HepG2 (cell line): ENCODE results near the gene SPEM2. TPM values are rescaled to one million over a fixed set of nuclear protein-coding genes. Genes with fewer than 3 reads are reported as not detected.

Experiments used
- ATAC-seq: fragments of 200-7000 bp; cut with Tn5 transposase; 3 replicates; pipeline ENCODE4 v1.9.1; 2020; ENCODE audit warnings: mild to moderate bottlenecking, moderate library complexity
- BruUV-seq: library from RNA; stranded (reverse); fragments of 400-500 nt; replicated peaks from 2 replicates; lab custom pipeline; 2021; lab: Mats Ljungman, UMichigan
- CTCF ChIA-PET: fragments of 300-600 bp; formaldehyde crosslinking; extraction: SDS; loops from one replicate; lab custom pipeline; 2021; ENCODE audit warnings: low total read pairs, inconsistent platforms, low intra/inter-chr PET ratio; lab: Yijun Ruan, JAX
- POLR2A ChIA-PET: fragments of 350-600 bp; sonication (Branson Sonifier 250); formaldehyde crosslinking; loops from one replicate; lab custom pipeline; 2020; ENCODE audit warnings: antibody characterized with exemption, inconsistent platforms; lab: Yijun Ruan, JAX
- DNase-seq: peaks from one replicate; pipeline ENCODE4 v3.0.0-alpha.2; 2015; ENCODE audit warnings: low spot score
- FAIRE-seq: peaks from 3 replicates; lab custom pipeline; 2011; peaks lifted over from hg19 to GRCh38; lab: Jason Lieb, UNC
- H2AFZ ChIP-seq: one replicate; pipeline ENCODE4 v1.6.1; 2011; ENCODE audit warnings: low read length, inconsistent platforms
- H3K27ac ChIP-seq: fragments of 300-600 bp; 3 replicates; pipeline ENCODE4 v1.8.0; 2011; ENCODE audit warnings: mixed run types, mild to moderate bottlenecking, mixed read lengths, low read length, inconsistent platforms; ENCODE audit not compliant: insufficient read depth; ENCODE audit errors: extremely low read length
- H3K27me3 ChIP-seq, 2 experiments: fragments of 200-600 bp in 1 of 2; 2 replicates in 1 of 2; 3 replicates in 1 of 2; pipeline versions ENCODE4 v1.6.0 to v1.8.0; 2011; ENCODE audit warnings: low read length in 2 of 2, mild to moderate bottlenecking in 2 of 2, moderate library complexity in 2 of 2, inconsistent platforms in 1 of 2; ENCODE audit not compliant: insufficient read depth in 2 of 2, control insufficient read depth in 1 of 2
- H3K36me3 ChIP-seq, 2 experiments: fragments of 200-600 bp in 1 of 2; replicated peaks in 1 of 2; 2 replicates in 1 of 2; 3 replicates in 1 of 2; pipeline versions ENCODE4 v1.5.1 to v1.8.0; 2011; ENCODE audit warnings: low read length in 2 of 2, inconsistent platforms in 1 of 2; ENCODE audit not compliant: insufficient read depth in 2 of 2, control insufficient read depth in 1 of 2
- H3K4me1 ChIP-seq: 2 replicates; pipeline ENCODE4 v1.5.1; 2012; ENCODE audit warnings: low read length, inconsistent platforms; ENCODE audit not compliant: insufficient read depth
- H3K4me2 ChIP-seq: 2 replicates; pipeline ENCODE4 v1.6.0; 2011; ENCODE audit warnings: low read depth, low read length, inconsistent platforms
- H3K4me3 ChIP-seq, 3 experiments: fragments of 200-600 bp in 1 of 3; sonication (generic), shearing (Covaris generic) in 1 of 3; replicated peaks in 1 of 3; 2 replicates each; pipeline ENCODE4 v1.5.1; 2011 to 2016; ENCODE audit warnings: low read length in 3 of 3, inconsistent platforms in 2 of 3, low read depth in 2 of 3, mild to moderate bottlenecking in 2 of 3, control low read depth in 1 of 3, mixed read lengths in 1 of 3; ENCODE audit not compliant: insufficient read depth in 1 of 3
- H3K79me2 ChIP-seq: one replicate; pipeline ENCODE4 v1.6.1; 2011; ENCODE audit warnings: low read length, inconsistent platforms; ENCODE audit not compliant: insufficient read depth
- H3K9ac ChIP-seq: 2 replicates; pipeline ENCODE4 v1.6.0; 2011; ENCODE audit warnings: mild to moderate bottlenecking, low read depth, low read length, inconsistent platforms; ENCODE audit not compliant: insufficient read depth
- H3K9me3 ChIP-seq: 2 replicates; pipeline ENCODE4 v1.5.1; 2012; ENCODE audit warnings: mild to moderate bottlenecking, low read length
- H4K20me1 ChIP-seq: 2 replicates; pipeline ENCODE4 v1.6.0; 2011; ENCODE audit warnings: inconsistent platforms, mild to moderate bottlenecking, low read length, moderate library complexity; ENCODE audit not compliant: insufficient read depth
- CBX1 ChIP-seq: IDR thresholded peaks from one replicate; pipeline ENCODE4 v1.6.1; 2016; ENCODE audit warnings: antibody characterized with exemption, low read depth
- DNMT1 ChIP-seq: sonication (generic); formaldehyde crosslinking; IDR thresholded peaks from 2 replicates; pipeline ENCODE4 v1.5.1; 2020; ENCODE audit warnings: mild to moderate bottlenecking, missing genetic modification reagents
- GATAD1 ChIP-seq: IDR thresholded peaks from 2 replicates; pipeline ENCODE4 v1.6.1; 2016; ENCODE audit warnings: missing genetic modification reagents, missing compliant biosample characterization
- KDM4B ChIP-seq: sonication (generic); formaldehyde crosslinking; IDR thresholded peaks from 2 replicates; pipeline ENCODE4 v1.4.0; 2020; ENCODE audit warnings: missing genetic modification reagents
- MATR3 ChIP-seq: sonication (generic); formaldehyde crosslinking; IDR thresholded peaks from 2 replicates; pipeline ENCODE4 v1.4.0; 2020; ENCODE audit warnings: missing genetic modification reagents
- MIER3 ChIP-seq: IDR thresholded peaks from 2 replicates; pipeline ENCODE4 v1.6.1; 2016; ENCODE audit warnings: missing compliant biosample characterization, borderline replicate concordance
- NFE2L1 ChIP-seq: sonication (generic); formaldehyde crosslinking; IDR thresholded peaks from 2 replicates; pipeline ENCODE4 v1.4.0; 2020; ENCODE audit warnings: missing genetic modification reagents, mild to moderate bottlenecking, borderline replicate concordance
- NR3C1 ChIP-seq: sonication (generic); formaldehyde crosslinking; IDR thresholded peaks from 2 replicates; pipeline ENCODE4 v1.4.0; 2020; ENCODE audit warnings: missing genetic modification reagents
- RFXAP ChIP-seq: sonication (generic); formaldehyde crosslinking; IDR thresholded peaks from 2 replicates; pipeline ENCODE4 v1.4.0; 2020; ENCODE audit warnings: missing genetic modification reagents, borderline replicate concordance
- TRIM24 ChIP-seq: sonication (generic); formaldehyde crosslinking; IDR thresholded peaks from 2 replicates; pipeline ENCODE4 v1.8.0; 2022; ENCODE audit warnings: mild to moderate bottlenecking, missing genetic modification reagents
- ZNF124 ChIP-seq: sonication (generic); formaldehyde crosslinking; IDR thresholded peaks from 2 replicates; pipeline ENCODE4 v1.4.0; 2020; ENCODE audit warnings: missing genetic modification reagents
- ZNF34 ChIP-seq: sonication (generic); formaldehyde crosslinking; IDR thresholded peaks from 2 replicates; pipeline ENCODE4 v1.4.0; 2020; ENCODE audit warnings: mild to moderate bottlenecking, missing genetic modification reagents, borderline replicate concordance
- ZNF501 ChIP-seq: sonication (generic); formaldehyde crosslinking; IDR thresholded peaks from 2 replicates; pipeline ENCODE4 v1.5.1; 2020; ENCODE audit warnings: mild to moderate bottlenecking, moderate library complexity, missing genetic modification reagents
- ZNF607 ChIP-seq: sonication (generic); formaldehyde crosslinking; IDR thresholded peaks from 2 replicates; pipeline ENCODE4 v1.5.1; 2020; ENCODE audit warnings: missing genetic modification reagents, mild to moderate bottlenecking, borderline replicate concordance
- WGBS: methylation state at CpG from one replicate; pipeline ENCODE4 v1.1.6; 2017; ENCODE audit warnings: low lambda C conversion rate; 5-methylcytosine and 5-hydroxymethylcytosine counted together
- in situ Hi-C: cut with HindIII; loops from 2 replicates; pipeline ENCODE4 v1.10.0; 2017; ENCODE audit warnings: low pct_unique_long_range_greater_than_20kb; ENCODE audit not compliant: extremely low pct_ligation_motif_present
- intact Hi-C: fragments of 100-400 bp; cut with micrococcal nuclease; formaldehyde crosslinking; loops from one replicate; pipeline ENCODE4 v1.10.0; 2022; ENCODE audit not compliant: unreplicated experiment
- polyA plus RNA-seq, 8 experiments: library from polyadenylated mRNA; depleted of rRNA in 3 of 8; stranded (reverse) in 7 of 8; unstranded in 1 of 8; fragments of >200 nt; fragmentation: Illumina TruSeq in 4 of 8; extraction: Trizol in 4 of 8; gene quantifications; 2 replicates each; pipeline versions ENCODE4 v1.2.1 to v1.2.3, GENCODE V29; 2011 to 2016; ENCODE audit warnings: low read depth in 4 of 8, missing spikeins in 1 of 8, mixed read lengths in 1 of 8; ENCODE audit not compliant: insufficient read depth in 1 of 8
- total RNA-seq, 5 experiments: library from RNA; depleted of rRNA; stranded (reverse); fragments of >200 nt; fragmentation: Illumina TruSeq; extraction: Trizol; gene quantifications; 2 replicates each; pipeline ENCODE4 v1.2.3, GENCODE V29; 2016; ENCODE audit warnings: low read depth in 1 of 5
- TF ChIP-seq, protein P1 (sequence below): sonication (generic); formaldehyde crosslinking; IDR thresholded peaks from 2 replicates; pipeline ENCODE4 v1.4.0; 2020; ENCODE audit warnings: missing genetic modification reagents
- TF ChIP-seq, protein P2 (sequence below): sonication (generic); formaldehyde crosslinking; IDR thresholded peaks from 2 replicates; pipeline ENCODE4 v1.8.0; 2022; ENCODE audit warnings: missing genetic modification reagents, mild to moderate bottlenecking, moderate library complexity, borderline replicate concordance
- TF ChIP-seq, protein P3 (sequence below): sonication (generic); formaldehyde crosslinking; IDR thresholded peaks from 2 replicates; pipeline ENCODE4 v1.4.0; 2020; ENCODE audit warnings: mild to moderate bottlenecking, low read depth, missing genetic modification reagents

Gene SPEM2
- total and polyA plus RNA-seq, 2 of the 13 experiments (the other 11 are each of a cell fraction or from before 2014, with no cell fraction given) = not detected

DNA sequence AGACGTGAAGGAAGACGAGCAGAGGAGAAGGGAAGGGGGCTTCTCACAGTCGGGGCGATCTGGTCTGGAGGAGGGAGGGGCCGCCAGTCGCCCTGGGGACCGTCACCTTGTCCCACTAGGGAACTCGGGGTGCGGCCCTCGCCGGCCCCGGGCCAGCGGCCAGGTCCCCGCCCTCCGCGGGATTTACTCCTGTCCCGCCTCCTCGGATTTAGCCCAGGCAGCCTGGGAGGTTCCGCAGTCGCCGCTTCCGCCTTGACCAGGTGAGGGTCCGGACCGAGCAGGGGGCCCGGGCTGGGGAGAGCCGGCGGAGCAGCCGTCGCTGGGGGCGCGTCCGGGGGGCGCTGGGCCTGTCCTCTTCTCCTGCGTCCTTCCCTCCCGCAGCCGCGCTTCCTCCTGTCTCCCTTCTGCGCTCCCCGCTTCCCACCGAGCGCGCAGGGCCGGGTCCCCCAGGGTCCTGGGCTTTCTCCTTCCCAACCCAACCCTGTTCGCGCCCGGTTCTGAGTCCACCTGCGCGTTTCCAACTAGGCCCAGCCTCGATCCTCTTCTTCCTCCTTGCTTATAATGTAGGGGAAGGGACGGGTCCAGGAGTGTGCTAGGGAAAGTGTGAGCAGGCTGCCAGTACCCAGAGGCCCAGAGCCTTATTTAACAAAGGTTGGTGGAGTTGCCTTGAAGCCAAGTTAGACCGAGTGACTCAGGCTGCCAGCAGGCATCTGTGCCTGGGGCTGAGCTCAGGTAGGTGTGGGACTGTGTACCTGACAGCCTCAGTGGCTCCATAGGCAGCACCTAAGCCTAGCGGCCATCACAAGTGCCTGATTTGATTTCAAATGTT is 44.3 kb upstream of the SPEM2 start, which contains the start of gene TNK1 (continued):
- TF ChIP-seq RFXAP = no peak
- no peak for TF ChIP-seq ZNF607
- no peak for TF ChIP-seq NFE2L1 (CRISPR knock-in tag)
- TF ChIP-seq ZNF124 (CRISPR knock-in tag) = no peak
- TF ChIP-seq, protein P1, sequence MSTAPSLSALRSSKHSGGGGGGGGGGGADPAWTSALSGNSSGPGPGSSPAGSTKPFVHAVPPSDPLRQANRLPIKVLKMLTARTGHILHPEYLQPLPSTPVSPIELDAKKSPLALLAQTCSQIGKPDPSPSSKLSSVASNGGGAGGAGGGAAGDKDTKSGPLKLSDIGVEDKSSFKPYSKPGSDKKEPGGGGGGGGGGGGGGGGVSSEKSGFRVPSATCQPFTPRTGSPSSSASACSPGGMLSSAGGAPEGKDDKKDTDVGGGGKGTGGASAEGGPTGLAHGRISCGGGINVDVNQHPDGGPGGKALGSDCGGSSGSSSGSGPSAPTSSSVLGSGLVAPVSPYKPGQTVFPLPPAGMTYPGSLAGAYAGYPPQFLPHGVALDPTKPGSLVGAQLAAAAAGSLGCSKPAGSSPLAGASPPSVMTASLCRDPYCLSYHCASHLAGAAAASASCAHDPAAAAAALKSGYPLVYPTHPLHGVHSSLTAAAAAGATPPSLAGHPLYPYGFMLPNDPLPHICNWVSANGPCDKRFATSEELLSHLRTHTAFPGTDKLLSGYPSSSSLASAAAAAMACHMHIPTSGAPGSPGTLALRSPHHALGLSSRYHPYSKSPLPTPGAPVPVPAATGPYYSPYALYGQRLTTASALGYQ = no peak
- TF ChIP-seq TRIM24 (CRISPR knock-in tag) = no peak

DNA sequence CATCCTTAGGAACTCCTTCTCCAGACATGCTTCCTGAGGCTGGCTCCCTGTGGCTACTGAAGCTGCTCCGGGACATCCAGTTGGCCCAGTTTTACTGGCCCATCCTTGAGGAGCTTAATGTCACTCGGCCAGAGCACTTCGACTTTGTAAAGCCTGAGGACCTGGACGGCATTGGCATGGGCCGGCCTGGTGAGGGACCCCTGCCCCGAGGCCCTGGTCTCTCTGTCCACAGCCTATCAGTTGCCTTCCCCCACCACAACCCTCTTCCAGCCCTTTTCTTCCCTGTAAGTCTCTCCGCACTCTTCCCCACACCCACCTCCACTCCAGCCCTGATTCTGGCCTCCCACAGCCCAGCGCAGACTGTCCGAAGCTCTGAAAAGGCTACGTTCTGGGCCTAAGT is 42.5 kb upstream of the SPEM2 start:
- H3K27me3 ChIP-seq = peaks cover 0 to 7% of the 10 kb centered on the region in 2 experiments; a peak in 1 of 5 replicates
- FAIRE-seq (no peak), DNase-seq (no peak), ATAC-seq (no peak)
- no peak overlapping the region for H3K27ac ChIP-seq
- H3K4me1 ChIP-seq = peaks cover 21% of the 10 kb centered on the region
- peaks cover 4% of the 10 kb centered on the region; the same call in 1 of the 2 replicates for H3K9me3 ChIP-seq
- 94% methylated on average over 6 of the region's 10 CpGs for WGBS
- ChIA-PET POLR2A (interaction anchor here (1.6 kb wide), 1 partner anchor 21 kb away, joined by 4 read pairs; the partner anchor contains the start of gene TMEM256), CTCF (no interaction called here)
- no TSS peak for BruUV-seq
- no peaks in the 10 kb centered on the region for H3K36me3 ChIP-seq
- H4K20me1 ChIP-seq = no peaks in the 10 kb centered on the region
- no peak overlapping the region for H2AFZ ChIP-seq
- intact Hi-C loops = no loop called here
- no peak overlapping the region for H3K4me3 ChIP-seq
- in situ Hi-C loops = no loop called here
- H3K9ac ChIP-seq = no peak overlapping the region
- no peaks in the 10 kb centered on the region for H3K79me2 ChIP-seq
- H3K4me2 ChIP-seq = no peak overlapping the region
- TF ChIP-seq, protein P2, sequence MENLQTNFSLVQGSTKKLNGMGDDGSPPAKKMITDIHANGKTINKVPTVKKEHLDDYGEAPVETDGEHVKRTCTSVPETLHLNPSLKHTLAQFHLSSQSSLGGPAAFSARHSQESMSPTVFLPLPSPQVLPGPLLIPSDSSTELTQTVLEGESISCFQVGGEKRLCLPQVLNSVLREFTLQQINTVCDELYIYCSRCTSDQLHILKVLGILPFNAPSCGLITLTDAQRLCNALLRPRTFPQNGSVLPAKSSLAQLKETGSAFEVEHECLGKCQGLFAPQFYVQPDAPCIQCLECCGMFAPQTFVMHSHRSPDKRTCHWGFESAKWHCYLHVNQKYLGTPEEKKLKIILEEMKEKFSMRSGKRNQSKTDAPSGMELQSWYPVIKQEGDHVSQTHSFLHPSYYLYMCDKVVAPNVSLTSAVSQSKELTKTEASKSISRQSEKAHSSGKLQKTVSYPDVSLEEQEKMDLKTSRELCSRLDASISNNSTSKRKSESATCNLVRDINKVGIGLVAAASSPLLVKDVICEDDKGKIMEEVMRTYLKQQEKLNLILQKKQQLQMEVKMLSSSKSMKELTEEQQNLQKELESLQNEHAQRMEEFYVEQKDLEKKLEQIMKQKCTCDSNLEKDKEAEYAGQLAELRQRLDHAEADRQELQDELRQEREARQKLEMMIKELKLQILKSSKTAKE = no peak
- TF ChIP-seq DNMT1 (CRISPR knock-in tag) = no peak
- TF ChIP-seq, protein P3, sequence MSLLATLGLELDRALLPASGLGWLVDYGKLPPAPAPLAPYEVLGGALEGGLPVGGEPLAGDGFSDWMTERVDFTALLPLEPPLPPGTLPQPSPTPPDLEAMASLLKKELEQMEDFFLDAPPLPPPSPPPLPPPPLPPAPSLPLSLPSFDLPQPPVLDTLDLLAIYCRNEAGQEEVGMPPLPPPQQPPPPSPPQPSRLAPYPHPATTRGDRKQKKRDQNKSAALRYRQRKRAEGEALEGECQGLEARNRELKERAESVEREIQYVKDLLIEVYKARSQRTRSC = no peak
- no peak for TF ChIP-seq MIER3 (CRISPR knock-in tag)
- no peak for TF ChIP-seq MATR3 (CRISPR knock-in tag)
- TF ChIP-seq ZNF34 (CRISPR knock-in tag) = no peak
- TF ChIP-seq KDM4B (CRISPR knock-in tag) = no peak
- TF ChIP-seq NR3C1 (CRISPR knock-in tag) = no peak
- no peak for TF ChIP-seq GATAD1 (CRISPR knock-in tag)
- no peak for TF ChIP-seq ZNF501 (CRISPR knock-in tag)
- TF ChIP-seq CBX1 = no peak
